ENCODE results near the gene NCKAP5. TPM values are rescaled to one million over a fixed set of nuclear protein-coding genes. Genes with fewer than 3 reads are reported as not detected.

NCKAP5 gene
- total and polyA plus RNA-seq, 4 donors, result 0.57 to 2.8 (median 2.4) TPM

GRCh38 chr2:133344849-133345248, 223.4 kb downstream of the NCKAP5 start:
- peaks cover 0 to 2% (median 0%) of the 10 kb centered on the region in 4 donors for H3K36me3 ChIP-seq (ENCODE audit: control insufficient read depth in 4 of 4, insufficient read depth in 3 of 4, low read depth in 1 of 4, low read length in 3 of 4)
- no peak for DNase-seq (ENCODE audit: low spot score)
- no peaks in the 10 kb centered on the region for H3K4me1 ChIP-seq (ENCODE audit: control insufficient read depth in 4 of 4, insufficient read depth in 4 of 4, low read length in 3 of 4)
- no peak for TF ChIP-seq NR2F2 (IDR thresholded peaks at IDR 0.05)
- TF ChIP-seq HNF4A (conservative IDR thresholded peaks at IDR 0.05), result no peak
- TF ChIP-seq, protein P1, sequence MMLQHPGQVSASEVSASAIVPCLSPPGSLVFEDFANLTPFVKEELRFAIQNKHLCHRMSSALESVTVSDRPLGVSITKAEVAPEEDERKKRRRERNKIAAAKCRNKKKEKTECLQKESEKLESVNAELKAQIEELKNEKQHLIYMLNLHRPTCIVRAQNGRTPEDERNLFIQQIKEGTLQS (IDR thresholded peaks at IDR 0.05), result no peak
- TF ChIP-seq TAF1 (conservative IDR thresholded peaks at IDR 0.05), result no peak
- no peak for TF ChIP-seq CTCF (IDR thresholded peaks at IDR 0.05; ENCODE audit: low read depth, low read length, missing input control)
- TF ChIP-seq RXRA (IDR thresholded peaks at IDR 0.05), result no peak
- TF ChIP-seq, protein P2, sequence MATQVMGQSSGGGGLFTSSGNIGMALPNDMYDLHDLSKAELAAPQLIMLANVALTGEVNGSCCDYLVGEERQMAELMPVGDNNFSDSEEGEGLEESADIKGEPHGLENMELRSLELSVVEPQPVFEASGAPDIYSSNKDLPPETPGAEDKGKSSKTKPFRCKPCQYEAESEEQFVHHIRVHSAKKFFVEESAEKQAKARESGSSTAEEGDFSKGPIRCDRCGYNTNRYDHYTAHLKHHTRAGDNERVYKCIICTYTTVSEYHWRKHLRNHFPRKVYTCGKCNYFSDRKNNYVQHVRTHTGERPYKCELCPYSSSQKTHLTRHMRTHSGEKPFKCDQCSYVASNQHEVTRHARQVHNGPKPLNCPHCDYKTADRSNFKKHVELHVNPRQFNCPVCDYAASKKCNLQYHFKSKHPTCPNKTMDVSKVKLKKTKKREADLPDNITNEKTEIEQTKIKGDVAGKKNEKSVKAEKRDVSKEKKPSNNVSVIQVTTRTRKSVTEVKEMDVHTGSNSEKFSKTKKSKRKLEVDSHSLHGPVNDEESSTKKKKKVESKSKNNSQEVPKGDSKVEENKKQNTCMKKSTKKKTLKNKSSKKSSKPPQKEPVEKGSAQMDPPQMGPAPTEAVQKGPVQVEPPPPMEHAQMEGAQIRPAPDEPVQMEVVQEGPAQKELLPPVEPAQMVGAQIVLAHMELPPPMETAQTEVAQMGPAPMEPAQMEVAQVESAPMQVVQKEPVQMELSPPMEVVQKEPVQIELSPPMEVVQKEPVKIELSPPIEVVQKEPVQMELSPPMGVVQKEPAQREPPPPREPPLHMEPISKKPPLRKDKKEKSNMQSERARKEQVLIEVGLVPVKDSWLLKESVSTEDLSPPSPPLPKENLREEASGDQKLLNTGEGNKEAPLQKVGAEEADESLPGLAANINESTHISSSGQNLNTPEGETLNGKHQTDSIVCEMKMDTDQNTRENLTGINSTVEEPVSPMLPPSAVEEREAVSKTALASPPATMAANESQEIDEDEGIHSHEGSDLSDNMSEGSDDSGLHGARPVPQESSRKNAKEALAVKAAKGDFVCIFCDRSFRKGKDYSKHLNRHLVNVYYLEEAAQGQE (IDR thresholded peaks at IDR 0.05), result no peak
- TF ChIP-seq GABPA (IDR thresholded peaks at IDR 0.05 in 1 of 2, conservative IDR thresholded peaks at IDR 0.05 in 1 of 2), result no peak
- no peak for TF ChIP-seq JUND (IDR thresholded peaks at IDR 0.05)
- no peak for TF ChIP-seq FOXA2 (IDR thresholded peaks at IDR 0.05)
- TF ChIP-seq ZBTB33 (IDR thresholded peaks at IDR 0.05), result no peak
- TF ChIP-seq, protein P3, sequence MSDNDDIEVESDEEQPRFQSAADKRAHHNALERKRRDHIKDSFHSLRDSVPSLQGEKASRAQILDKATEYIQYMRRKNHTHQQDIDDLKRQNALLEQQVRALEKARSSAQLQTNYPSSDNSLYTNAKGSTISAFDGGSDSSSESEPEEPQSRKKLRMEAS (IDR thresholded peaks at IDR 0.05), result no peak
- TF ChIP-seq SP1 (IDR thresholded peaks at IDR 0.05), result no peak
- TF ChIP-seq RAD21 (IDR thresholded peaks at IDR 0.05), result no peak
- TF ChIP-seq YY1 (IDR thresholded peaks at IDR 0.05), result no peak
- TF ChIP-seq FOXA1 (IDR thresholded peaks at IDR 0.05), result no peak
- no peak for TF ChIP-seq EGR1 (IDR thresholded peaks at IDR 0.05; ENCODE audit: low read depth in 2 of 2)
- TF ChIP-seq HNF4G (IDR thresholded peaks at IDR 0.05), result no peak
- H3K9ac ChIP-seq (ENCODE audit: low read depth in 1 of 2, low read length in 2 of 2), result no peak overlapping the region
- H3K27ac ChIP-seq (ENCODE audit: low read depth in 1 of 2, low read length in 2 of 2), result no peak overlapping the region
- no peaks in the 10 kb centered on the region for H3K9me3 ChIP-seq (ENCODE audit: control insufficient read depth in 4 of 4, low read length in 3 of 4)
- no peak overlapping the region for H3K4me3 ChIP-seq (ENCODE audit: low read depth in 1 of 3, low read length in 3 of 3)
- WGBS, result 88% methylated on average over 6 of the region's 6 CpGs
- no peaks in the 10 kb centered on the region for H3K27me3 ChIP-seq (ENCODE audit: control insufficient read depth in 4 of 4, insufficient read depth in 4 of 4, low read length in 3 of 4)
